IPS-18c (cell line): ENCODE results near the gene COL6A1.

ENCODE experiments used
- H3K4me3 ChIP-seq: 2 replicates; pipeline ENCODE4 v1.7.0; 2013; ENCODE audit warnings: low read depth, mild to moderate bottlenecking, low read length, moderate library complexity; ENCODE audit not compliant: insufficient read depth
- H3K9me3 ChIP-seq: one replicate; pipeline ENCODE4 v1.6.1; 2013; ENCODE audit warnings: mild to moderate bottlenecking, low read length, moderate library complexity; ENCODE audit not compliant: control insufficient read depth, insufficient read depth

The COL6A1 gene

DNA sequence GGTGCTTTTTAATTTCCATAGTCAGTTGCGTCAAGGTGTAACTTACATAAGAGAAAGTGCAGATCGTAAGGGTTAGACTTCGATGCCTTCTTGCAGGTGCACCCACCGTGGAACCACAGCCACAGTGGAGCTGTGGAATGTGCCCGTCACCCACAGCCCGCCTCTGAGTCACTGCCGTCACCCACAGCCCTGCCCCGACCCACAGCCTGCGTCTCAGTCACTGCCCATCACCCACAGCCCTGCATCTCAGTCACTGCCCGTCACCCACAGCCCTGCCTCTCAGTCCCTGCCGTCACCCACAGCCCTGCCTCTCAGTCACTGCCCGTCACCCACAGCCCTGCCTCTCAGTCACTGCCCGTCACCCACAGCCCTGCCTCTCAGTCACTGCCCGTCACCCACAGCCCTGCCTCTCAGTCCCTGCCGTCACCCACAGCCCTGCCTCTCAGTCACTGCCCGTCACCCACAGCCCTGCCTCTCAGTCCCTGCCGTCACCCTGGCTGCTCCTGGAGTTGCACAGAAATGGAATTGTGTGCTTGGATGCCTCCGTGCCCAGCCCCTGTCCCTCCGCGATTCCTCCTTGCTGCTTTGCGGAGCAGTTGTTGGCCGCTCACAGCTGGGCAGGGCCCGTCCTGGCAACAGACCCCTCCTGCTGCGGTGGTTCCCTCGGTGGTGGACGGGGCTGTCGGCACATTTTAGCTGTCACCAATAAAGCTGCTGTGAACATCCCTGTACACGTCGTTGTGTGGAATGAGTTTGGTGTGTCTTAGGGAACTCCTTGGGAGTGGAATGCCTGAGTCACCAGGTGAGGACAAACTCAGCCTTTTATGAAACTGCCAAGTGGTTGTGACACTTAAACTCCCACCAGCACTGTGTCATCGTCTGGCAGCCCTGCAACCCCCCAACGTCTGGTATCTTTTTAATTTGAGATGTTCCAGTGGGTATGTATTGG, 71.4 kb downstream of the COL6A1 start:
- H3K9me3 ChIP-seq: no peaks in the 10 kb centered on the region
- no peak overlapping the region for H3K4me3 ChIP-seq

DNA sequence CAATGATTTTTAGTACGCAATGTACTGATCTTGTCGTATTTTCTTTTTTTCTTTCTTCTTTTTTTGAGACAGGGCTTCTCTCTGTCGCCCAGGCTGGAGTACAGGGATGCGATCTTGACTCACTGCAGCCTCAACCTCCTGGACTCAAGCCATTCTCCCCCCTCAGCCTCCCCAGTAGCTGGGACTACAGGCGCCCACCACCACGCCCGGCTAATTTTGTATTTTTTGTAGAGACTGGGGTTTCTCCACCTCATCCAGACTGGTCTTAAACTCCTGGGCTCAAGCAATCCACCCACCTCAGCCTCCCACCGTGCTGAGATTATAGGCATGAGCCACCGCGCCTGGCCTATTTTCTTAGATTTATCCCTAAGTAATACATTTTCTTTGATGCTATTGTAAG, 72.5 kb downstream of the COL6A1 start:
- Histone ChIP-seq H3K4me3 (no peak overlapping the region), H3K9me3 (no peaks in the 10 kb centered on the region)

DNA sequence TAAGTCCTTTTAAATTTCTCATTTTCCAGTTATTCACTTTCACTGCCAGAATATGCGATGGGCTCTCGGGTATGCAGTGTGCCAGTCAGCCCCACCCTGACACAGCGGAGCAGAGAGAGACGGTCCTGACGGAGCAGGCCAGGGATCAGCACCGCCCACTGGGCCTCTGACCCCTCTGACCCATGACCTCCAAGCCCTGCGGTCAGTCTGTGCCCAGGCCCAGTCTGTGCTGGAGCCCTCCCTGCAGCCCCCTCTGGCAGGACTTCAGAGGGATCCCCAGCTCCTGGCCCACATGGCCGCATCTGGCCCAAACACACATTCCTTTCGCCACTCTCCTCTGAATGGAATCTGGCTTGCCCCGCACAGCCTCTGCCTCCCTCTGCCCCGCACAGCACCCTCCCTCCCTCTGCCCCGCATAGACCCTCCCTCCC, 72.9 kb downstream of the COL6A1 start:
- Histone ChIP-seq H3K9me3 (no peaks in the 10 kb centered on the region), H3K4me3 (no peak overlapping the region)
